ENCODE data around the gene TJP1.
"Not testable (repeated sequence)": the region's sequence is repeated elsewhere in the genome, so short reads cannot be mapped to it uniquely, and the experiment has no call there.

The TJP1 gene

DNA sequence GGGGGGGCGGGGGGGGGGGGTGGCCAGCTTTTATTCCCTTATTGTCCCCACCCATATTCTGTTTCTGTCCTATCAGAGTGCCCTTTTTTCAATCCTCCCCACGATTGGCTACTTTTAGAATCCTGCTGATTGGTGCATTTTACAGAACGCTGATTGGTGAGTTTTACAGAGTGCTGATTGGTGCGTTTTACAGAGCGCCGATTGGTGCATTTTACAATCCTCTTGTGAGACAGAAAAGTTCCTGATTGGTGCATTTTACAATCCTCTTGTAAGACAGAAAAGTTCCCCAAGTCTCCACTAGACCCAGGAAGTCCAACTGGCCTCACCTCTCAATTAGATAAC, 164.8 kb downstream of the TJP1 start:
- not testable (repeated sequence) for DNase-seq (ENCODE audit: low read depth)

DNA sequence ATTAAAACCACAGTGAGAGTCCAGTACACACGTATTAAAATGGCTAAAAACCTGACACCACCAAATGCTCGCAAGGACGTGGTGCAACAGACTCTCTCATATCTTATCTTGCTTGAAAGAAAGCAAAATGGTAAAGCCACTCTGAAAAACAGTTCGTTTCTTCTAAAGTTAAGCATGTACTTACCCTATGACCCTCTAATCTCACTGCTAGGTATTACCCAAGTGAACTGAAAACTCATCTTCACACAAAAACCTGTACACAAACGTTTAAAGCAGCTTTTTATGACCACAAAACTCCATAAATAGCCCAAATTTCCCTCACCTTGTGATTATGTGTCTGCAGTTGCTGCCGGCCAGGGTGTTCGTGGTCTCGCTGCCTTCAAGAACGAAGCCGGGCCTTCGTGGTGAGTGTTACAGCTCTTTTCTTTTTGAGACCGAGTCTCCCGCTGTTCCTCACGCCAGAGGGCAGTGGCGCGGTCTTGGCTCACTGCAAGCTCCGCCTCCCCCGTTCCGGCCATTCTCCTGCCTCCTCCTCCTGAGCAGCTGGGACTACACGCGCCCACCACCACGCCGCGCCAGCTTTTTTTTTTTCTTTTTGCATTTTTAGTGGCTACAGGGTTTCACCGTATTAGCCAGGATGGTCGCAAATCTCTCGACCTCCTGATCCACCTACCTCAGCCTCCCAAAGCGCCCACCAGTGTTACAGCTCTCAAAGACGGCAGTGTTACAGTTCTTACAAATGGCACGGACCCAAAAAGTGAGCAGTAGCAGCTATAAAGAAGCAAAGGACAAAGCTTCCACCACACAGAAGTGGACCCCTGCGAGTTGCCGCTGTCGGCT, 165.4 kb downstream of the TJP1 start:
- no peak for DNase-seq (ENCODE audit: low read depth)

DNA sequence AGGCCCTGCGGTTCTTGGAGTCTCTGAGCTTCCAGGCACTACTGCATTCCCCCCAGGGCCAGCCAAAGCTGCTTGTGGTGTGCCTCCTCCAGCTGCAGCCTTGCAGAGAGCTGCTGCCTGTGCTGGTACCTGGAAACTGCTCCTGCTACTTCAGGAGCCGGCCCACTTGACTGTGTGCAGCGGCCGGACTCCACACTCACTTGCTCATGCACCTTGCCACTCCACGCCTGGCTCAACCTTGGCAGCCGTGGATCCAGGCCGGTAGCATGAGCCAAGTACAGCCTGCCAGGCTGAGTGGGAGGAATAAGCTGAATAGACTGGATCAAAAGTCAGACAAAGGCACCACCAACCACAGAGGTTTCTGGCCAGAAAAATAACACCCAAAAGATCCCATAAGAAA, 169.7 kb downstream of the TJP1 start:
- DNase-seq (ENCODE audit: low read depth): no peak

DNA sequence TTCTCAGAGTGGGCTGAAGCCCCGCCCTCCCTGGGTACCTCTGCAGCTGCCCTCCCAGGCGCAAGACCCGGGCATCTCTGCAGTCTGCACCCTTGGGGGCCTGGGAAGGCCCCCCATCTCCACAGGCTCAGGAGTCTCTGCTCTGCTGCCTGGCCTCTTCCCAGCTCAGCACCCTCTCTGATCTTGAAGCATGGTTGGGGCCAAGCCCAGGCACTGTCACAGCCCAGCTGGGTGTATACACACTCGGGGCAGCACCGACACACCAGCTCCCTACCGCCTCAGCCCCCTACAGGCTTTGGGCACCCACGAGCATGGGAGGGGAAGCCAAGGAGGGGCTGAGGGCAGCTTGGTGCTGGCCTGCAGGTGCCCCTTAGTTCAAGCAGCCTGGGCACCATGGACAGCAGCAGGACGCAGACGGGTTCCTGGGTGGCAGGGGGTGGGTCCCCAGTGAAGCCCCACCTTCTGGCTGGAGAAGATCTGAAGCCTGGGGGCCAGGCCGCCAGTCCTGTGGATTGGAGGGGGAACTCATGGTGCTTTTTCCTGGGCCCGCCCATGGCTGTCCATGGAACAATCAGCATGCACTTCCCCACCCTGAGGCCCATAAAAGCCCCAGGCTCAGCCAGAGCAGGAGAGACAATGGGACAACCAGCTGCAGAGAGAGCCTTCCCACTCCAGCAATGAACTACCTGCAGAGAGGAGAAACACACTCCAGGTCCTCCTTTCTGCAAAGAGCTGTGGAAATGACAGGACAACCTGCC, 170.6 kb downstream of the TJP1 start:
- no peak for DNase-seq (ENCODE audit: low read depth)

Measured in GM04503 (cell line).